Activated T-helper 1 cell treated with anti-CD3 and anti-CD28 coated beads, Interleukin-12 subunit alpha, Interleukin-12 subunit beta, Interleukin-2, Interleukin-4 antibody, amounts not matched to agents 30 ng/mL and 10 ng/mL and 1 ng/mL, durations not matched to agents 14 hours and 24 hours and 36 hours (primary cell): ENCODE results near the gene CHMP3. TPM values are rescaled to one million over a fixed set of nuclear protein-coding genes. Genes with fewer than 3 reads are reported as not detected.
"Not testable (repeated sequence)": the region's sequence is repeated elsewhere in the genome, so short reads cannot be mapped to it uniquely, and the experiment has no call there.

Source experiments
- DNase-seq: peaks from one replicate; pipeline ENCODE4 v3.0.0; 2021; ENCODE audit warnings: low spot score
- H3K27ac Mint-ChIP-seq: one replicate; pipeline ENCODE4 v1.8.0; 2021; ENCODE audit warnings: mild to moderate bottlenecking, mixed read lengths
- H3K27me3 Mint-ChIP-seq: one replicate; pipeline ENCODE4 v1.8.0; 2022; ENCODE audit warnings: mild to moderate bottlenecking, moderate library complexity, mixed read lengths; ENCODE audit not compliant: insufficient read depth
- H3K36me3 Mint-ChIP-seq: one replicate; pipeline ENCODE4 v1.8.0; 2021; ENCODE audit warnings: low read depth, mixed read lengths
- H3K4me1 Mint-ChIP-seq: one replicate; pipeline ENCODE4 v1.8.0; 2021; ENCODE audit warnings: low read depth, mixed read lengths
- H3K4me3 Mint-ChIP-seq: one replicate; pipeline ENCODE4 v1.8.0; 2021; ENCODE audit warnings: mild to moderate bottlenecking, moderate library complexity, mixed read lengths
- H3K9me3 Mint-ChIP-seq: one replicate; pipeline ENCODE4 v1.8.0; 2021; ENCODE audit warnings: mixed read lengths
- intact Hi-C: fragments of 100-400 bp; cut with micrococcal nuclease; formaldehyde crosslinking; loops from one replicate; pipeline ENCODE4 v1.15.1; 2024
- total RNA-seq: library from RNA; stranded (reverse); gene quantifications from 2 replicates; pipeline ENCODE4 v1.2.3, GENCODE V29; 2022

Gene CHMP3
- total RNA-seq = 27.7 and 27.9 TPM in 2 replicates

GRCh38 chr2:86562922-86563649 lies at the start of gene CHMP3:
Gene CHMP3 (minus strand): TSS chr2:86563443. CDS start chr2:86563348, 95 bp downstream.
- peak; percentile 96 for DNase-seq
- Mint-ChIP-seq H3K4me3 (peak within 1 kb of the TSS; percentile 97), H3K27ac (peak within 1 kb of the TSS; percentile 98), H3K4me1 (peaks cover 46% of the 10 kb centered on the region), H3K9me3 (peaks cover 12% of the 10 kb centered on the region), H3K27me3 (no peaks in the 10 kb centered on the region), H3K36me3 (peaks cover 19% of the 10 kb centered on the region)
- intact Hi-C loops = loop anchor here (1.0 to 10.0 kb wide), 5 partner anchors 21 to 368 kb away; partner anchors contain the start of genes IMMT and RNF103

DNA sequence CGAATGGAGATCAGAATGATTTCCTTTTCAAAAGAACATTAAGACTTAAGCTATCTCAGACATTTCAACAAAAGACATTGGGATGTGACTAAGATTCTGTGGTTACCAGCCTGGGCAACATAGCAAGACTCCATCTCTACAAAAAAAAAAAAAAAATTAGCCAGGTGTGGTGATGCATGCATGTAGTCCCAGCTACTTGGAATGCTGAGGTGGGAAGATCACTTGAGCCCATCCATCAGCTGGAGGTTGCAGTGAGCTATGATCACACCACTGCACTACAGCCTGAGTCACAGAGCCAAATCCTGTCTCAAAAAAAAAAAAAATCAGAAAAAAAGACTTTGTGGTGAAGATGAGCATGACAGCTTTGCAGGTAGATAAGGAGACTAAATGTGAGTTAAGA lies 47.6 kb upstream of the CHMP3 start:
- DNase-seq = no peak
- Mint-ChIP-seq H3K9me3 (no peaks in the 10 kb centered on the region), H3K36me3 (peaks cover 38% of the 10 kb centered on the region), H3K27ac (no peak overlapping the region), H3K4me1 (peaks cover 13% of the 10 kb centered on the region), H3K27me3 (no peaks in the 10 kb centered on the region), H3K4me3 (no peak overlapping the region)
- intact Hi-C loops = no loop called here

GRCh38 chr2:86608832-86609410 lies 45.7 kb upstream of the CHMP3 start:
- no peaks in the 10 kb centered on the region for H3K9me3 Mint-ChIP-seq
- peaks cover 49% of the 10 kb centered on the region for H3K36me3 Mint-ChIP-seq
- H3K27me3 Mint-ChIP-seq = no peaks in the 10 kb centered on the region
- intact Hi-C loops = no loop called here
- peaks cover 13% of the 10 kb centered on the region for H3K4me1 Mint-ChIP-seq
- no peak overlapping the region for H3K4me3 Mint-ChIP-seq
- H3K27ac Mint-ChIP-seq = no peak overlapping the region
- no peak for DNase-seq

DNA sequence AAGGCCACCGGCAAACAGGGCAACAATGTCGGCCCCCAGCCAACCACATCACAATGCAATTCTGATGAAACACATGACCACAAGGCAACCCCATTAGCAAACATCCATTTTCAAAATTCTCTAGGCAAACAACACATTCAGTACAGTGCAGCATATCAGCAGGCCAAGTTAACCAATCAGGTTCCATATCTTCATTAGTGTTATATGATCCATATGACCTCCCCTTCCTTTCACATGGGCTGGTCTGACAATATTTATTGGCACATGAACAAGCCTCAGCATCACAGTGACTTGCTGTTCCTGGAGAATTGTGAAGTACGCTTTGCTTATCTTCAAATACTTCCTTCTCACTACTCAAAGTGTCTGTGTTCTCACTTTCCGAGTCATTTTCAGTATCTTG lies 40.7 kb upstream of the CHMP3 start:
- intact Hi-C loops = no loop called here
- Mint-ChIP-seq H3K4me3 (no peak overlapping the region), H3K36me3 (peaks cover 32% of the 10 kb centered on the region), H3K27me3 (no peaks in the 10 kb centered on the region), H3K9me3 (no peaks in the 10 kb centered on the region), H3K4me1 (no peaks in the 10 kb centered on the region), H3K27ac (no peak overlapping the region)
- DNase-seq = no peak

GRCh38 chr2:86598966-86599365 lies 35.7 kb upstream of the CHMP3 start:
- no peaks in the 10 kb centered on the region for H3K4me1 Mint-ChIP-seq
- H3K27ac Mint-ChIP-seq = no peak overlapping the region
- peaks cover 7% of the 10 kb centered on the region for H3K27me3 Mint-ChIP-seq
- no peak for DNase-seq
- intact Hi-C loops = no loop called here
- H3K4me3 Mint-ChIP-seq = no peak overlapping the region
- no peaks in the 10 kb centered on the region for H3K9me3 Mint-ChIP-seq
- H3K36me3 Mint-ChIP-seq = peaks cover 5% of the 10 kb centered on the region

DNA sequence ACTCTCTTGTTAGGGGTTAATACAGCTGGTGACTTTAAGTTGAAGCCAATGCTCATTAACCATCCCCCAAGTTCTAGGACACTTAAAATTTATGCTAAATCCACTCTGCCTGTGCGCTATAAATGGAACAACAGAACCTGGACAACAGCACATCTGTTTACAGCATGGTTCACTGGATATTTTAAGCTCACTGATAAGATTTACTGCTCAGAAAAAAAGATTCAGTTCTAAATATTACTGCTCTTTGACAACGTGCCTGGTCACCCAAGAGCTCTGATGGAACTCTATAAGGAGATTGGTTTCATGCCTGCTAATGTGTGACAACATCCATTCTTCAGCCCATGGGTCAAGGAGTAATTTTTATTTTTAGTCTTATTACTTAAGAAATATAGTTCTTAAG lies 32.9 kb upstream of the CHMP3 start:
- no peak for DNase-seq
- Mint-ChIP-seq H3K27ac (no peak overlapping the region), H3K4me1 (no peaks in the 10 kb centered on the region), H3K27me3 (peaks cover 12% of the 10 kb centered on the region), H3K9me3 (peaks cover 2% of the 10 kb centered on the region), H3K36me3 (no peaks in the 10 kb centered on the region), H3K4me3 (no peak overlapping the region)
- intact Hi-C loops = no loop called here

- no peaks in the 10 kb centered on the region for H3K4me1 Mint-ChIP-seq
- H3K27ac Mint-ChIP-seq = no peak overlapping the region
- peaks cover 15% of the 10 kb centered on the region for H3K27me3 Mint-ChIP-seq
- peaks cover 9% of the 10 kb centered on the region for H3K9me3 Mint-ChIP-seq
- H3K4me3 Mint-ChIP-seq = no peak overlapping the region
- H3K36me3 Mint-ChIP-seq = no peaks in the 10 kb centered on the region
- intact Hi-C loops = no loop called here
- DNase-seq = no peak
These were observed 30.0 kb upstream of the CHMP3 start for GRCh38 chr2:86593266-86593665.

DNA sequence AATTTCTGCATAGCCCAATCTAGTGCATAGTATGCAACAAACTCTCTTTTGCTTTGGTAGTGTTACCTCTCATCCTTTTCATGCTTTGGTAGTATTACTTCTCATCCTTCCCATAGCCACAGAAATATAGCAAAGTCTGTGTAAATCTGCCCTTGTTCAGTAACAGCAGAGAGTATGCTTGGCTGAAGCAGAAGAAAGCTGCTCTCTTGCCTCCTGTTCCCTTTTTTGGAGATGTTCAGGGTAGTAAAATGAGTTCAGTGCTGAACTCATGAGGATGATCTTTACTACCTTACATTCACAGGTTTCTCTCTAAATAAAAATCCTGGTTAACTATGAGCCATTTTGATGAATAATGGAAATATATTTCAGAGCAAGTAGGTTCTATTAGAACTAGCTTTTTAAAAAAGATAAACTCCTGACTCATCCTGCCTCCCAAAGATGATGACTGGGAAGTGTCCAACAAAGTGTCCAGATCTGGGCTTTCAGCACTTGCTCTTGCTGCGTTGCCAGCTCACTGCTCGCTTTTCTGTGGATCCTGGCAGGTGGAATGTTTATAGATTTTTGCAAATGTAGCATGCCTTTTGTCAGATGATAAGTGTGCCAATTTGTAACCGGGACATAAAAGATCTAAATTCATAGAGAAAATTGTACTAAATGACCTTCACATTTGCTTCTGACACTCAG lies 29.4 kb upstream of the CHMP3 start:
- H3K36me3 Mint-ChIP-seq = no peaks in the 10 kb centered on the region

GRCh38 chr2:86589701-86590100 lies 26.5 kb upstream of the CHMP3 start:
- H3K4me3 Mint-ChIP-seq, DNase-seq, H3K27ac Mint-ChIP-seq, intact Hi-C loops, H3K4me1 Mint-ChIP-seq, H3K36me3 Mint-ChIP-seq: not testable (repeated sequence)
- Mint-ChIP-seq H3K9me3 (peaks cover 15% of the 10 kb centered on the region), H3K27me3 (peaks cover 13% of the 10 kb centered on the region)

More for the DNA sequence above, 29.4 kb upstream of the CHMP3 start:
- Mint-ChIP-seq H3K9me3 (peaks cover 9% of the 10 kb centered on the region), H3K4me3 (no peak overlapping the region), H3K27me3 (peaks cover 15% of the 10 kb centered on the region), H3K27ac (no peak overlapping the region), H3K4me1 (no peaks in the 10 kb centered on the region)
- intact Hi-C loops = no loop called here
- no peak for DNase-seq

- Mint-ChIP-seq H3K4me3 (peak overlapping the region; percentile 5), H3K36me3 (peaks cover 8% of the 10 kb centered on the region), H3K4me1 (peaks cover 15% of the 10 kb centered on the region), H3K27me3 (peaks cover 3% of the 10 kb centered on the region), H3K9me3 (peaks cover 21% of the 10 kb centered on the region), H3K27ac (peak overlapping the region; percentile 78)
- intact Hi-C loops = loop anchor here (1.0 to 2.0 kb wide), 2 partner anchors 21 to 38 kb away; partner anchors contain the start of genes CHMP3 and RNF103
- DNase-seq = no peak
These were observed 21.1 kb upstream of the CHMP3 start for GRCh38 chr2:86584151-86584913.

- peaks cover 5% of the 10 kb centered on the region for H3K27me3 Mint-ChIP-seq
- peaks cover 15% of the 10 kb centered on the region for H3K4me1 Mint-ChIP-seq
- intact Hi-C loops = no loop called here
- no peak overlapping the region for H3K27ac Mint-ChIP-seq
- H3K9me3 Mint-ChIP-seq = peaks cover 29% of the 10 kb centered on the region
- no peak for DNase-seq
- H3K36me3 Mint-ChIP-seq = peaks cover 8% of the 10 kb centered on the region
- H3K4me3 Mint-ChIP-seq = no peak overlapping the region
These were observed 17.3 kb upstream of the CHMP3 start for GRCh38 chr2:86580560-86580959.

GRCh38 chr2:86577817-86578456 lies 14.7 kb upstream of the CHMP3 start:
- no peak overlapping the region for H3K4me3 Mint-ChIP-seq
- peaks cover 8% of the 10 kb centered on the region for H3K27me3 Mint-ChIP-seq
- peaks cover 19% of the 10 kb centered on the region for H3K9me3 Mint-ChIP-seq
- H3K4me1 Mint-ChIP-seq = no peaks in the 10 kb centered on the region
- no peak for DNase-seq
- intact Hi-C loops = no loop called here
- no peak overlapping the region for H3K27ac Mint-ChIP-seq
- H3K36me3 Mint-ChIP-seq = peaks cover 1% of the 10 kb centered on the region
